GM10266 (cell line): ENCODE measurements around the gene USP14.

Experiments
- DNase-seq: peaks from one replicate; pipeline ENCODE4 v3.0.0; 2012; ENCODE audit errors: extremely low spot score
- CTCF ChIP-seq: IDR thresholded peaks from 2 replicates; pipeline ENCODE4 v1.5.1; 2012; ENCODE audit warnings: mild to moderate bottlenecking, low read depth; ENCODE audit not compliant: control insufficient read depth, insufficient read depth; ENCODE audit errors: missing control alignments

USP14 gene

GRCh38 chr18:183769-184168 lies 25.4 kb downstream of the USP14 start:
- TF ChIP-seq CTCF: no peak
- no peak for DNase-seq

GRCh38 chr18:189254-189653 lies 30.9 kb downstream of the USP14 start:
- no peak for TF ChIP-seq CTCF
- DNase-seq: no peak

GRCh38 chr18:191725-192124 lies 33.4 kb downstream of the USP14 start:
- TF ChIP-seq CTCF: no peak
- DNase-seq: no peak

GRCh38 chr18:192801-193200 lies 34.4 kb downstream of the USP14 start:
- DNase-seq: no peak

GRCh38 chr18:195651-196050 lies 37.3 kb downstream of the USP14 start:
- TF ChIP-seq CTCF: no peak
- no peak for DNase-seq

More at GRCh38 chr18:192801-193200, 34.4 kb downstream of the USP14 start:
- no peak for TF ChIP-seq CTCF

- DNase-seq: no peak
- no peak for TF ChIP-seq CTCF
Measured at GRCh38 chr18:199214-199613, 40.9 kb downstream of the USP14 start.

GRCh38 chr18:199768-200167 lies 41.4 kb downstream of the USP14 start:
- DNase-seq: no peak

More at GRCh38 chr18:199768-200167, 41.4 kb downstream of the USP14 start:
- TF ChIP-seq CTCF: no peak
